IMR-90 (cell line): ENCODE measurements around the gene DONSON. TPM values are rescaled to one million over a fixed set of nuclear protein-coding genes. Genes with fewer than 3 reads are reported as not detected.
"Not testable (repeated sequence)": the region's sequence is repeated elsewhere in the genome, so short reads cannot be mapped to it uniquely, and the experiment has no call there.

Experiments used
- ATAC-seq: fragments of 200-7000 bp; cut with Tn5 transposase; 2 replicates; pipeline ENCODE4 v1.9.1; 2020; ENCODE audit warnings: low read depth, mild to moderate bottlenecking, moderate library complexity
- BruUV-seq: library from RNA; stranded (reverse); fragments of 400-500 nt; replicated peaks from 2 replicates; lab custom pipeline; 2021; lab: Mats Ljungman, UMichigan
- CTCF ChIA-PET: fragments of 300-600 bp; formaldehyde crosslinking; extraction: SDS; loops from one replicate; lab custom pipeline; 2021; ENCODE audit warnings: antibody characterized with exemption; lab: Yijun Ruan, JAX
- POLR2A ChIA-PET: fragments of 300-600 bp; sonication (Branson Sonifier 250); formaldehyde crosslinking; loops from one replicate; lab custom pipeline; 2022; ENCODE audit warnings: antibody characterized with exemption; ENCODE audit not compliant: unreplicated experiment; lab: Charles Lee
- DNase-seq: peaks from one replicate; pipeline ENCODE4 v3.0.0; 2013
- H2AFZ ChIP-seq: replicated peaks from 2 replicates; pipeline ENCODE3; 2013; ENCODE audit warnings: low read length, mild to moderate bottlenecking; ENCODE audit not compliant: poor library complexity
- H2AK5ac ChIP-seq: 2 replicates; pipeline ENCODE4 v1.6.1; 2013; ENCODE audit warnings: low read depth, low read length, inconsistent platforms
- H2AK9ac ChIP-seq: replicated peaks from 2 replicates; pipeline ENCODE3; 2013; ENCODE audit warnings: mild to moderate bottlenecking, low read depth, low read length, moderate library complexity; ENCODE audit not compliant: poor library complexity
- H2BK120ac ChIP-seq: 2 replicates; pipeline ENCODE4 v1.6.1; 2013; ENCODE audit warnings: low read depth, low read length, inconsistent platforms
- H2BK15ac ChIP-seq: 3 replicates; pipeline ENCODE4 v1.6.1; 2013; ENCODE audit warnings: low read depth, low read length, inconsistent platforms
- H2BK20ac ChIP-seq: 2 replicates; pipeline ENCODE4 v1.6.1; 2013; ENCODE audit warnings: low read depth, mild to moderate bottlenecking, inconsistent platforms, low read length, moderate library complexity
- H2BK5ac ChIP-seq: 2 replicates; pipeline ENCODE4 v1.6.1; 2013; ENCODE audit warnings: mild to moderate bottlenecking, low read depth, low read length, inconsistent platforms; ENCODE audit not compliant: poor library complexity, severe bottlenecking
- H3K14ac ChIP-seq: replicated peaks from 2 replicates; pipeline ENCODE4 v1.6.1; 2013; ENCODE audit warnings: low read depth, low read length, inconsistent platforms
- H3K18ac ChIP-seq: 2 replicates; pipeline ENCODE4 v1.6.1; 2013; ENCODE audit warnings: low read depth, low read length, control low read depth
- H3K23ac ChIP-seq: 2 replicates; pipeline ENCODE4 v1.6.1; 2013; ENCODE audit warnings: low read depth, low read length, inconsistent platforms
- H3K27ac ChIP-seq: 2 replicates; pipeline ENCODE4 v1.5.1; 2013; ENCODE audit warnings: mild to moderate bottlenecking, control low read depth, low read length; ENCODE audit not compliant: insufficient read depth
- H3K27me3 ChIP-seq: 2 replicates; pipeline ENCODE4 v1.6.1; 2013; ENCODE audit warnings: low read length; ENCODE audit not compliant: control insufficient read depth, insufficient read depth
- H3K36me3 ChIP-seq: 2 replicates; pipeline ENCODE4 v1.6.1; 2013; ENCODE audit warnings: low read length, mixed read lengths; ENCODE audit not compliant: control insufficient read depth, insufficient read depth
- H3K4ac ChIP-seq: 2 replicates; pipeline ENCODE4 v1.6.1; 2013; ENCODE audit warnings: low read depth, low read length, inconsistent platforms
- H3K4me1 ChIP-seq: 2 replicates; pipeline ENCODE4 v1.6.1; 2013; ENCODE audit warnings: low read length, mixed read lengths; ENCODE audit not compliant: control insufficient read depth, insufficient read depth
- H3K4me2 ChIP-seq: 2 replicates; pipeline ENCODE4 v1.6.1; 2013; ENCODE audit warnings: low read depth, mild to moderate bottlenecking, control low read depth, low read length, moderate library complexity
- H3K4me3 ChIP-seq: 2 replicates; pipeline ENCODE4 v1.5.1; 2013; ENCODE audit warnings: low read depth, mild to moderate bottlenecking, control low read depth, low read length, moderate library complexity; ENCODE audit not compliant: insufficient read depth
- H3K56ac ChIP-seq: 2 replicates; pipeline ENCODE4 v1.6.1; 2013; ENCODE audit warnings: low read length, inconsistent platforms; ENCODE audit not compliant: insufficient read depth; ENCODE audit errors: extremely low read depth
- H3K79me1 ChIP-seq, 2 experiments: 2 replicates each; pipeline ENCODE4 v1.6.1; 2013; ENCODE audit warnings: low read length in 2 of 2, inconsistent platforms in 1 of 2, low read depth in 1 of 2
- H3K9ac ChIP-seq: 2 replicates; pipeline ENCODE4 v1.6.1; 2013; ENCODE audit warnings: low read depth, low read length, control low read depth
- H3K9me1 ChIP-seq: 2 replicates; pipeline ENCODE4 v1.6.1; 2013; ENCODE audit warnings: low read length, inconsistent platforms; ENCODE audit not compliant: insufficient read depth
- H3K9me3 ChIP-seq: 2 replicates; pipeline ENCODE4 v1.6.1; 2013; ENCODE audit warnings: low read length; ENCODE audit not compliant: control insufficient read depth, insufficient read depth
- H4K20me1 ChIP-seq: 2 replicates; pipeline ENCODE4 v1.6.1; 2013; ENCODE audit warnings: low read length, inconsistent platforms; ENCODE audit not compliant: insufficient read depth
- H4K5ac ChIP-seq: 2 replicates; pipeline ENCODE4 v1.6.1; 2013; ENCODE audit warnings: mild to moderate bottlenecking, low read depth, low read length, control low read depth
- H4K8ac ChIP-seq, 2 experiments: 2 replicates each; pipeline ENCODE4 v1.6.1; 2013; ENCODE audit warnings: low read depth in 2 of 2, low read length in 2 of 2, control low read depth in 1 of 2, inconsistent platforms in 1 of 2
- H4K91ac ChIP-seq: 2 replicates; pipeline ENCODE4 v1.6.1; 2013; ENCODE audit warnings: low read depth, low read length, inconsistent platforms; ENCODE audit not compliant: insufficient read depth
- CEBPB ChIP-seq: IDR thresholded peaks from 2 replicates; pipeline ENCODE4 v1.6.1; 2012; ENCODE audit warnings: low read depth, low read length, improper control_type of control experiment
- WGBS, 2 experiments: methylation state at CpG; one replicate each; pipeline versions ENCODE4 v1.1.5 to v1.1.7; 2013; ENCODE audit warnings: missing lambda C conversion rate in 2 of 2; ENCODE audit not compliant: insufficient read length in 1 of 2; ENCODE audit errors: extremely low coverage in 2 of 2; 5-methylcytosine and 5-hydroxymethylcytosine counted together
- dilution Hi-C: fragments of 300-500 bp; cut with HindIII; formaldehyde crosslinking; loops from one replicate; pipeline ENCODE4 v1.14.3; 2018; ENCODE audit warnings: low sequenced_read_pairs; ENCODE audit not compliant: unreplicated experiment
- in situ Hi-C: fragments of 300-500 bp; cut with MboI; formaldehyde crosslinking; loops from 3 replicates; pipeline ENCODE4 v1.14.3; 2019; ENCODE audit warnings: low sequenced_read_pairs, inconsistent platforms, mixed read lengths
- intact Hi-C: fragments of 100-400 bp; cut with micrococcal nuclease; formaldehyde crosslinking; loops from 2 replicates; pipeline ENCODE4 v1.10.0; 2022
- polyA plus RNA-seq, 3 experiments: library from polyadenylated mRNA; depleted of rRNA; stranded (reverse); fragments of >200 nt; gene quantifications; 2 replicates each; pipeline ENCODE4 v1.2.3, GENCODE V29; 2012; ENCODE audit warnings: low replicate concordance in 1 of 3
- total RNA-seq: library from RNA; depleted of rRNA; stranded (reverse); fragments of >200 nt; gene quantifications from 2 replicates; pipeline ENCODE4 v1.2.3, GENCODE V29; 2012

The DONSON gene
- total and polyA plus RNA-seq, 2 of the 4 experiments (the other 2 are of a cell fraction): 14.3 to 16.6 TPM

DNA sequence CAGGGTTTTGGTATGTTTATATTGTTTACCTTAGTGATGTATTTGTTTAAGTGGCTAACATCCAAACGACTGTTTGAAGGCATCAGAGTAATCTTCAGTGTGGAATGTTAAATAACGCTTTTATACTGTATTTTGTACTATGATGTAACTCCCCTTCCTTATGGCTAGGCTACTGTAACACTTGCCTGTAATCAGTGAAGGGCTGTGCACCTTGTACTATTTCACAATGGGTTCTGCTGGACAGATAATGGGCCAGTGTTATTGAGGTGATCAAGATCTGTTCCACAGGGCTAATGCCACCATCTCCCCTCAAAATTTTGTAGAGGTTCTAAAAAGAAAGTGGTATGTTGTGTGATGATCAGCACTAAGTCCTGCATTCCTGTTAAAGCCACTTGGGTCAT lies 11.7 kb downstream of the DONSON start:
- dilution Hi-C loops, H2AK9ac ChIP-seq, H2AK5ac ChIP-seq, H3K18ac ChIP-seq, H3K14ac ChIP-seq, H2BK120ac ChIP-seq, H2BK20ac ChIP-seq, H3K4ac ChIP-seq, H3K4me2 ChIP-seq, intact Hi-C loops, H3K56ac ChIP-seq, H3K27me3 ChIP-seq, H3K27ac ChIP-seq, H2AFZ ChIP-seq, H4K8ac ChIP-seq, POLR2A ChIA-PET, H3K9me3 ChIP-seq, in situ Hi-C loops, H3K9me1 ChIP-seq, H4K5ac ChIP-seq, H2BK15ac ChIP-seq, CTCF ChIA-PET, H3K4me1 ChIP-seq, H4K91ac ChIP-seq, H3K4me3 ChIP-seq, H3K9ac ChIP-seq, H2BK5ac ChIP-seq, H3K23ac ChIP-seq: not testable (repeated sequence)
- BruUV-seq: TSS peak; percentile 94
- Histone ChIP-seq H3K36me3 (peaks cover 35% of the 10 kb centered on the region), H3K79me1 (peaks cover 4 to 29% of the 10 kb centered on the region in 2 experiments; a peak in 3 of 4 replicates), H4K20me1 (peaks cover 25% of the 10 kb centered on the region)
- TF ChIP-seq CEBPB: peak; percentile 70
- whole genome bisulfite sequencing, 2 experiments: no CpG with 5 or more reads among the region's 2 CpGs
- peak; percentile 59 for ATAC-seq
- peak; percentile 55 for DNase-seq
